Peyer's patch (tissue), 4 donors: ENCODE data around the gene LST1.

ENCODE experiments used
- CTCF ChIP-seq, 6 experiments: fragments of 450-650 bp in 4 of 6; fragments of 200-600 bp in 2 of 6; sonication (generic) in 1 of 6; IDR thresholded peaks; one replicate each; pipeline ENCODE4 v1.5.1; 2017 to 2019; ENCODE audit warnings: antibody characterized with exemption in 6 of 6, mild to moderate bottlenecking in 3 of 6, moderate library complexity in 1 of 6
- POLR2A ChIP-seq, 2 donors: fragments of 450-650 bp; IDR thresholded peaks; one replicate each; pipeline ENCODE4 v1.5.1; 2017; ENCODE audit warnings: antibody characterized with exemption in 2 of 2, mild to moderate bottlenecking in 2 of 2, moderate library complexity in 2 of 2

- TF ChIP-seq POLR2A (IDR thresholded peaks at IDR 0.05) = no peak
- TF ChIP-seq CTCF (IDR thresholded peaks at IDR 0.05) = no peak
These were observed 40.9 kb downstream of the LST1 start for GRCh38 chr6:31626952-31627351.
